Breast epithelium (tissue), 3 donors: ENCODE data around the gene TMC8.

ENCODE experiments used
- POLR2AphosphoS5 ChIP-seq, 3 donors: sonication (generic); formaldehyde crosslinking; IDR thresholded peaks; one replicate each; pipeline ENCODE4 v1.6.1; 2017; ENCODE audit warnings: antibody characterized with exemption in 3 of 3
- TF ChIP-seq, protein P1 (sequence below), 3 donors: fragments of 450-650 bp; IDR thresholded peaks; one replicate each; pipeline ENCODE4 v1.5.1; 2016 to 2017; ENCODE audit warnings: antibody characterized with exemption in 3 of 3, mild to moderate bottlenecking in 3 of 3, moderate library complexity in 3 of 3

DNA sequence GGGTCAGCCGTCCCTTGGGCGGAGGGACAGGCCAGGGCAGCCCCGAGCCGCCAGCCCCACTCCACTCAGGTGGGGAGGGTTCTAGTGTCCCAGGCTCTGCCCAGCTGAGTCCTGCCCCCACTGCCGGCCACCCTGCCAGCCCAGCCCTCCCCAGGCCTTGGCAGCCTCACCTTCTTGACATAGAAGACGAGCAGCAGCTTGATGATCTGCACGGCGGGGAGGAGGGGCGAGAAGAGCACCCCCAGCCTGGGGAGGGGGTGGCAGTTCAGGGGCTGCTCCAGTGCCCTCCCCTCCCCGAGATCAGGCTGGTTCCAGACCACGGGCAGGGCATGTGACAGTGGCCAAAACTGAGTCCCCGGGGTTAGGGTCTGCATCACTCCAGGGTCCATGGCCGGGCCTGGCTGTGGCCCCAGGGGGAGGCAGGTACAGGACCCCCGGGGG, 11.8 kb upstream of the TMC8 start:
- TF ChIP-seq, protein P1, sequence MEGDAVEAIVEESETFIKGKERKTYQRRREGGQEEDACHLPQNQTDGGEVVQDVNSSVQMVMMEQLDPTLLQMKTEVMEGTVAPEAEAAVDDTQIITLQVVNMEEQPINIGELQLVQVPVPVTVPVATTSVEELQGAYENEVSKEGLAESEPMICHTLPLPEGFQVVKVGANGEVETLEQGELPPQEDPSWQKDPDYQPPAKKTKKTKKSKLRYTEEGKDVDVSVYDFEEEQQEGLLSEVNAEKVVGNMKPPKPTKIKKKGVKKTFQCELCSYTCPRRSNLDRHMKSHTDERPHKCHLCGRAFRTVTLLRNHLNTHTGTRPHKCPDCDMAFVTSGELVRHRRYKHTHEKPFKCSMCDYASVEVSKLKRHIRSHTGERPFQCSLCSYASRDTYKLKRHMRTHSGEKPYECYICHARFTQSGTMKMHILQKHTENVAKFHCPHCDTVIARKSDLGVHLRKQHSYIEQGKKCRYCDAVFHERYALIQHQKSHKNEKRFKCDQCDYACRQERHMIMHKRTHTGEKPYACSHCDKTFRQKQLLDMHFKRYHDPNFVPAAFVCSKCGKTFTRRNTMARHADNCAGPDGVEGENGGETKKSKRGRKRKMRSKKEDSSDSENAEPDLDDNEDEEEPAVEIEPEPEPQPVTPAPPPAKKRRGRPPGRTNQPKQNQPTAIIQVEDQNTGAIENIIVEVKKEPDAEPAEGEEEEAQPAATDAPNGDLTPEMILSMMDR (IDR thresholded peaks at IDR 0.05), result no peak
- TF ChIP-seq POLR2AphosphoS5 (IDR thresholded peaks at IDR 0.05), result no peak
